ENCODE measurements around the gene DPP7.

Gene DPP7

GRCh38 chr9:137150617-137151457 is 36.3 kb upstream of the DPP7 start:
- no peak overlapping the region for H3K4me3 ChIP-seq (ENCODE audit: low read depth, low read length)
- no peak for DNase-seq (ENCODE audit: low read depth)
- TF ChIP-seq CTCF (conservative IDR thresholded peaks at IDR 0.05; ENCODE audit: low read depth, low read length) = no peak

- no peak for TF ChIP-seq CTCF (conservative IDR thresholded peaks at IDR 0.05; ENCODE audit: low read depth, low read length)
- no peak for DNase-seq (ENCODE audit: low read depth)
- no peak overlapping the region for H3K4me3 ChIP-seq (ENCODE audit: low read depth, low read length)
These were observed 35.5 kb upstream of the DPP7 start for GRCh38 chr9:137149942-137150616.

- H3K4me3 ChIP-seq (ENCODE audit: low read depth, low read length) = no peak overlapping the region
- TF ChIP-seq CTCF (conservative IDR thresholded peaks at IDR 0.05; ENCODE audit: low read depth, low read length) = no peak
- DNase-seq (ENCODE audit: low read depth) = no peak
These were observed 34.8 kb upstream of the DPP7 start for GRCh38 chr9:137149363-137149762.

GRCh38 chr9:137148661-137149060 is 34.1 kb upstream of the DPP7 start:
- no peak overlapping the region for H3K4me3 ChIP-seq (ENCODE audit: low read depth, low read length)
- no peak for TF ChIP-seq CTCF (conservative IDR thresholded peaks at IDR 0.05; ENCODE audit: low read depth, low read length)
- no peak for DNase-seq (ENCODE audit: low read depth)

- H3K4me3 ChIP-seq (ENCODE audit: low read depth, low read length) = no peak overlapping the region
- TF ChIP-seq CTCF (conservative IDR thresholded peaks at IDR 0.05; ENCODE audit: low read depth, low read length) = no peak
- DNase-seq (ENCODE audit: low read depth) = no peak
These were observed 33.7 kb upstream of the DPP7 start for GRCh38 chr9:137148242-137148641.

- TF ChIP-seq CTCF (conservative IDR thresholded peaks at IDR 0.05; ENCODE audit: low read depth, low read length) = no peak
- H3K4me3 ChIP-seq (ENCODE audit: low read depth, low read length) = no peak overlapping the region
- no peak for DNase-seq (ENCODE audit: low read depth)
These were observed 33.2 kb upstream of the DPP7 start for GRCh38 chr9:137147793-137148160.
